Measurements from ENCODE around the gene QRICH1. TPM values are rescaled to one million over a fixed set of nuclear protein-coding genes. Genes with fewer than 3 reads are reported as not detected.
A peak's percentile ranks its signal among the peaks of the same experiment; 100 is the strongest.

The QRICH1 gene, protein sequence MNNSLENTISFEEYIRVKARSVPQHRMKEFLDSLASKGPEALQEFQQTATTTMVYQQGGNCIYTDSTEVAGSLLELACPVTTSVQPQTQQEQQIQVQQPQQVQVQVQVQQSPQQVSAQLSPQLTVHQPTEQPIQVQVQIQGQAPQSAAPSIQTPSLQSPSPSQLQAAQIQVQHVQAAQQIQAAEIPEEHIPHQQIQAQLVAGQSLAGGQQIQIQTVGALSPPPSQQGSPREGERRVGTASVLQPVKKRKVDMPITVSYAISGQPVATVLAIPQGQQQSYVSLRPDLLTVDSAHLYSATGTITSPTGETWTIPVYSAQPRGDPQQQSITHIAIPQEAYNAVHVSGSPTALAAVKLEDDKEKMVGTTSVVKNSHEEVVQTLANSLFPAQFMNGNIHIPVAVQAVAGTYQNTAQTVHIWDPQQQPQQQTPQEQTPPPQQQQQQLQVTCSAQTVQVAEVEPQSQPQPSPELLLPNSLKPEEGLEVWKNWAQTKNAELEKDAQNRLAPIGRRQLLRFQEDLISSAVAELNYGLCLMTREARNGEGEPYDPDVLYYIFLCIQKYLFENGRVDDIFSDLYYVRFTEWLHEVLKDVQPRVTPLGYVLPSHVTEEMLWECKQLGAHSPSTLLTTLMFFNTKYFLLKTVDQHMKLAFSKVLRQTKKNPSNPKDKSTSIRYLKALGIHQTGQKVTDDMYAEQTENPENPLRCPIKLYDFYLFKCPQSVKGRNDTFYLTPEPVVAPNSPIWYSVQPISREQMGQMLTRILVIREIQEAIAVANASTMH
- 10 to 100 TPM; 77.5 to 97.9 (median 82.8) TPM for polyA plus RNA-seq (ENCODE audit: insufficient read length in 4 of 4)

DNA sequence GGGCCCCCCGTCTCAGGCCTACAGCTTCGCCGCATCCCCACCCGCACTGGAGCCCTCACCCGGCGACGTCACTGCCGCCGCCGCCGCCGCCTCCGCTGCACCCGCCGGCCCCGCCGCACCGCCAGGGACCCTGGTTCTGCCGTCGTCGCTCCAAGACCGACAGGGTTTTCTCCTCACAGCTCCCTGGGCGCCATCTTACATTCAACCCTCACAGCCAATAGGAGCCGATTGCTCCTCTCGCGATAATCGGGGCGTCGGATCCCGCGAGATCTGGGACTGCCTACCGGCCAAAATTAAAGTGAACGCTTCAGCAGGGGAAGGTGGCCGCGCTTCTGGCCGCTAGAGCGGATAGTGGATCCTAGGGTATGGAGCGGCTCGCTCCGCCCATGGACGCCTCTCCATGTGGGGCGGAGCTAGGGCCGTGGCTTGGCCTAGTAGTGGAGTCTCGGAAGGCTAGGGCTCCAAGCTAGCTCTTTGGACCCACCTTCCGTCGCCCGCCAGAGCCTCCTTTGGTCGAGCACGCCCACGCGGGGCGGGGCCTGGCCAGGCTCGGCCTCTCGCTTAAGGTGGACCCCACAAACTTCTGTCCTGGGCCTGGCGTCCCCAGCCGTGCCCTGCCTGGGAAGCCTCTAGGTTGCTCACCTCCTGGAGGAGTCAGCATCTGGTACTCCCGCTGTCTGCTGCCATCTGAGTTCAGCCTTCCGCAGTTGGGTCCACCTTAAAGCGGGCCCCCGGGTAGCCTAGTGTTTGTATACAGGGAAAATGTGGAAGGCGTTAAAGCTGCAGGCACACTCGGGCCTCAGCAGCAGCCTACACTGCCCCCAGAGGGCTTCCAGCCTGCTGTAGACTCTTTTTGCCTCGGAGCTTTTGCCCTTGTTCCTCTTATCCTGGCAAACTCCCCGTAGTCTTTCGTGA is at the start of gene QRICH1:
QRICH1 (minus strand) TSS at position 219 of the 915 bp plus-strand sequence. CDS start 17,054 bp downstream, outside the sequence.
- peak; percentile 93 to 98 (median 98) for DNase-seq (ENCODE audit: low read depth in 4 of 4, low spot score in 2 of 4)

DNA sequence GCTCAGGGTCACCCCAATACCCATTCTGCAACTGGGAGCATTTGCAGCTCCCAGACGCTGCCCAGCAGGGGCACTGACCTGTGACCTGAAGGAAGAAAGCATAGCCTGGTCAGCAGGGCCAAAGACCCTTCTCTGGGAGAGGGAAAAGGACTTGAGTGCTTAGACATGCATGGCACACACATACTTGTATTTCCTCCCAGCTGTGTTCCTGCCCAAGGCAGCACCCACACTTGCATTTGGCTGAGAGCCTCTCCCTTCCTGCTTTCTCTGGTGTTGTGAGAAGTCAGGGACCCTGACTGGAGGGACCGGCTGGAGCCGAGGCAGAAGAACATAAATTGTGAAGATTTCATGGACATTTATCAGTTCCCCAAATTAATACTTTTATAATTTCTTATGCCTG is 46.2 kb upstream of the QRICH1 start:
- no peak for DNase-seq (ENCODE audit: low read depth in 4 of 4, low spot score in 2 of 4)

DNA sequence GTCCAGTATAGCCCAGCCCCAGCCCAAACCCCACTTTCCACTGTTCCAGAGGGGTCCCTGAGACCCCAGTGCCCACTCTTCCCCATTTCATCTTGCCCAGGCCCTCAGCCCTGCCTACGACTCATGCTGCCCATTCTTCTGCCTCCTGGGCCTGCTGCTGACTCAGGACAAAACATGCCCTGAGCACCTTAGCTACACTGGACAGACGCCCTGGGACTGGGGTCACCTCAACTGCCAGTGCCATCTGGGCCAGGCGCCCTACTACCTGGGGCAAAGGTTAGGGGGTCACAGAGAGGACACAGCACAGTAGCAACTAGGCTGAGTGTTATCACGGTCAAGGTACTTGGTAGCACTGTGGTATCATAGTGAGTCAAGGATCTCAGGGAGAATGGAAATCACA is 41.6 kb upstream of the QRICH1 start:
- no peak for DNase-seq (ENCODE audit: low read depth in 4 of 4, low spot score in 2 of 4)

DNA sequence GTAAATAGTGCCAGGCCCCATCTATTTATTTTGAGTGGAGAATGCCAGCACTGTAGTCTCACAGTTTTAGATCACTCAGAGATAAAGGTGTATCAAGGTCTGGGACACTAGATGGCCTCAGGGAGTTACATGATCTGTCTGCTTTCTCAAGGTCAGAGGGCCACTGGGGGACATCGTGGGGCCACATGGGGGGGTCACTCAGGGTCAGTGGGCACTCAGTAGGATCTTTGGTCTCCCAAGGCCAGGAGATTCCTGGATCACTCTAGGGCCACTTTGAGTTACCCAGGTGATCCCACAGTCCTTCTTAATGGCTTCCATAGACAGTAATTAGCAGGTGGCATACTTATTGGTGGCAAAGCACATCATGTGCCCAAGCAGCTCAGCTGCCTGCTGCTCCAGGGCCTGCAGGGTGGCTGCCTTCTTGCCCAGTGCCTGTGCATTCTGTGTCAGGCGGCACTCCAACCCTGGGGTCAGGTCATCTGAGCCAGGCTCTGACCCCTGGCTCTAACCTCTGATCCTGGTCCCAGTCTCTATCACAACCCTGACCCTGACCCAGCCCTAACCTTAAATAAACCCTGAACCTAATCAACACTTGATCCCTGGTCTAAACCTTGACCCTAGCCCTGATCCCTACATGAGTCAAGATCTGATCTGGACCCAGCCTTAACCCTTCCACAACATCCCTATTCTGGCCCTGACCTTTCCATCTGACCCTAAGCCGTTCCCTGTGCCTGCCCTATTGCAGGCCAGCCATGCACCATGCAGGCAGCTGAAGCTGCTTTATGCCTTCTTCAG is 40.8 kb upstream of the QRICH1 start:
- DNase-seq (ENCODE audit: low read depth in 4 of 4, low spot score in 2 of 4) = no peak

DNA sequence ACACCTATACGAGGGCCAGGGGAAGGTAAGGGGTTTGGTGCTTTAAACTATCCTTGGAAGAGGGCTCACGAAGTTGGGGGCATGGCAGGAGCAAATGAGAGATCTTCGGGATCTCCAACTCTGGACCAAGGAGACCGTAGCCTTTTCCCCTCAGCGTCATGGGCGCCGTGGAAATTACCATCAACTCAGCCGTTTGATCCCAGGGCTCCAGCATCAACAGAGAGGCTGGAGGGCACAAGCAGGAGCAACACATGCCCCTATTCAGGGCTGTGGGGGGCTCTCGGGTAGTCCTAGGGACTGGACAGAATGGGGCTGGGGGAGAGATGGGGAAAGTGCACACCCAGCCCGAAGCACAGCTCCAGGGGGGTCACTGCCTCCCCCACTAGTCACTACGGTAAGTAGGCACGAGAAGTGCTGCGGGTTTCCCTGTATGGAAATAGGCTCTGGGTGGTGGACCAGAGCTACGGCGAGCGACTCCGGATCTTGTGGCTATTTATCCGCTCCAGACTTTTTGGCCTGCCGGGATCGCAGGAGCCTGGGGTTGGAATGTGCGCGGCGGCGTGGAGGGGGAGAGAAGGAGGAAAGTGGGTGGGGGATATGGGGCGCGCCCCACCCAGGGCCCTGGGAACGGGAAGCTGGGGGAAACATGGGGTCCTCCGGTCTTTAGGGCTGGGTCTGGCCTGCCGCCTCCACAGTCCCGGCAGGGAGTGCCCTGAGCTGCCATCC is 39.5 kb upstream of the QRICH1 start:
- DNase-seq (ENCODE audit: low read depth in 4 of 4, low spot score in 2 of 4) = peak; percentile 68 to 89 (median 85)

DNA sequence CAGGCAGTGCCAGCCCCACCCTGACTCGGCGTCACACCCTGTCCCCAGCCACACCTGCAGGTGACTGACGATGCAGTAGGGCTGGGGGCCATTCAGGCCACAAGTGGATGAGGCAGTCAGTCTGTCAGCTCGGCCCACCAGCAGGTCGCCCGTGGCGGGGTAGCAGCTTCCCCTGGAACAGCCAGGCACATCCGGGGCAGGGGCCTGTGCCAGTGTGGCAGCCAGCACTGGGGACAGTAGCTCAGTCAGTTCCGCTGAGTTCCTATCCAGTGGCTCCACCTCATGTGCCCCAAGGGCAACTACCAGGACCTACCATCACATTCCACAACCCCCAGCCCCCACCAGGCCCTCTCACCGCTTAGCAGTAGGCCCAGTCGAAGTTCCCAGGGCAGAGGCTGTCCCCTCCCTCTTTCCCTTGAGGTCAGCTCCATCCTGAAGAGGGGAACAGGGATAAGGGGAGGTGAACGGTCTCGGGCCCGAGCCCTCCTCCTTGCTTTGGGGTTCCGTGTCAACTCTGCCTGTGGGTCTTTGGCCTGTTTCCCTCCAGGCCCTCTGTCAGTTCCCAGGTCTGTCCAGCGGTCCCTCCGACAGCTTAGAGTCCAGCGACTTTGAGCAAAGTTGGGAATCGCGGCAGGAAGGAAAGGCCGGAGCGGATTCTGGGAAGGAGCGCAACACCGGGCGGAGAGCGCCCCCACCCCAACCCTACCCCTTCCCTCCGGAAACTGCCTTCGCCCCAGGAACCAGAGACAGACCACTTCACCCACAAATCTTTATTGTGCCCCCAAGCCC is 38.8 kb upstream of the QRICH1 start, which contains the start of gene LAMB2:
LAMB2 (minus strand) TSS at position 614 of the 789 bp plus-strand sequence; CDS start at position 431, 183 bp downstream.
- DNase-seq (ENCODE audit: low read depth in 4 of 4, low spot score in 2 of 4) = peak; percentile 63 to 92 (median 80)

DNA sequence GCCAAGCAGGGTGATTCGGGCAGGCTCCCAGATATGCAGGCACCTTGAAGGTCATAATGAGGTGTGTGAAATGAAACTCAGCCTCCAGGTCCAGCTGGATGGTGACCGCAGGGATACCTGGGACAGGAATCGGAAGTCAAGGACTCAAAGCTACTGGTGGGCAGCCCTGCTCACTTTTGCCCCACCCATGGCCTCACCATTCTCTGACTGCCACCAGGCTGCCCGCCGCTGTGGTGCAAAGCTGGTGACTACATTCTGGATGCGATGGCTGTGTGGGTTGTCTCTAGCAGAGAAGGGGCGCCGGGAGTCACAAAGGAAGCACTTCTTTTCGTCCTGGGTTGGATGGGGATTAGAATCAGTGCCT is 38.2 kb upstream of the QRICH1 start:
- DNase-seq (ENCODE audit: low read depth in 4 of 4, low spot score in 2 of 4) = no peak

DNA sequence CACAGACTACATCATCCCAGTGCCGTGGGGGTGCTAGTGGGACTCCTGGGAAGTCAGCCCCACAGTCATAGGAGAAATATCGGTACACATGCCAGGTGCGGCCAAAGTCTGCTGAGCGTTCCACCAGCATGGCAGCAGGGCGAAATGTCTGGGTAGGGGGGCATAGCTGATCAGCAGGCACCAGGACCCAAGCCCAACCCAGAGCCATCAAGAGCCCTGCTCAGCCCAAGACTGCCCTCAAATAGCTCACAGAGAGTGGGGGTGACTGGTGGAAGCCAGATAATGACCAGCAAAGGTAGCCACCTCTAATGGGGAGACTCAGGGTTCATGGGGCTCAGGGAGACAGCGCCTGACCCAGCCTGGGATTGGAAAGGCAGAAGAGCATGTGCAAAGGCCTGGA is 37.7 kb upstream of the QRICH1 start:
- DNase-seq (ENCODE audit: low read depth in 4 of 4, low spot score in 2 of 4) = no peak

DNA sequence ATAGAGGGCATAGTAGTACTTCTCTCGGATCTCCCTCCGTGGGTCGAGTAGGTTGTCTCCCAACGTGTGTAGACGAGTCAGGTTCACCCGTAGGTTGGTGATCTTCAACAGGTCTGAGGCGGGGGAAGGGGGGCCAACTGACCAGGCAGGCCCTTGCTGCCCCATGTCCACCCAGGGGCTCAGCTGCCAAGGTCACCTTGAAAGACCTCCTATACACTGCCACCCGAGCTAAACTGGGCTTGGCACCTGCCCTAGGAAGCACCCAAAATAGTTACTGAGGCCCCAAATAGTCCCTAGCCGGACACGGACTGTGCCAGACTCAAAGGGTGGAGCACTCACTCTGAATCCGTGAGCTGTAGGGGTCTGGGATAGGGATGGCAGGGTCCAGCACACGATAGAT is 37.2 kb upstream of the QRICH1 start:
- no peak for DNase-seq (ENCODE audit: low read depth in 4 of 4, low spot score in 2 of 4)

DNA sequence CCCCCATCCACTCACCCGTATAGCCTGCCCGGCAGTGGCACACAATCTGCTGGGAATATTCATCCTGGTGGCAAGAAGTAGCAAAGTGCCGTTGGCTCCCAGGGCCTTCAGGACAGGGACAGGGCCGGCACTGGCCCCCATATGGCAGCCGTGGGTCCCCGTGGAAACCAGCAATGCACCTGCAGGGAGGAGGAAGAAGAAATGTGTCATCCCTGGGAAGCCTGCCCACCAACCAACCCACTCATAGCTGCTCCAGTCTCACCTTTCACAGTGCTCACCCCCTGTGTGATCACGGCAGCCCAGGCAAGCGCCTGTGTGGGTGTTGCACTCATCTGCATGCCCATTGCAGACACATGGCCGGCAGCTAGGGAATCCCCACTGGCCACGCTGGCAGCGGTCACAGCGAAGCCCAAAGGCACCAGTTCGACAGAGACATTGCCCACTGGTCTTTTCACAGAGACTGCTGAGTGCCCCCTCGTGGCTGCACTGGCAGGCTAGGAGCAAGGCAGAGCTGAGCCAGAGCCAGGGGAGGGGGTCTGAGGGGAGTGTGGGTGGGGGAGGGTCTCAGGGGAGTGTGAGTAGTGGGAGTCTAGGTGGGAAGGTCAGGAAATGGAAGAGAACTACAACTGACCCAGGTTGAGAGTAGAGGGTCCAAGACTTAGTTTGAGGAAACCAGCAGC is 31.3 kb upstream of the QRICH1 start:
- DNase-seq (ENCODE audit: low read depth in 4 of 4, low spot score in 2 of 4) = no peak

DNA sequence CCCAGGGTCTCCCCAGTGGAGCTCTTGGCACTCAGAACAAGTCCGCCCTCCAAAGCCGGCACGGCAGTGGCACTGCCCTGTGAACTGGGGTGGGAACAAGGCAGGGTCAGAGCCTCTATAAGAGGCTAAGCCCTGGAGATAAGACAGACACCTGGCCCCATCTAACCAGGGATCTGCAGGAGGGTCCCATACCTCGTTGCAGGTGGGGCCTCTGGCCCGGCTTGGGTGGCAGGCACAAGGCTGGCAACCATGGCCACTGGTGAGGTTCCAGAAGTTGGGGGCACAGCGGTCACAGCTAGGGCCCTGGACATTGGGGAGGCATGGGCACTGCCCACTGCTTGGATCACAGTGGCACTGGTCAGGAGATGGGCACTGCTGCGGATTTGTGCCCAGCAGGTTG is 30.3 kb upstream of the QRICH1 start:
- no peak for DNase-seq (ENCODE audit: low read depth in 4 of 4, low spot score in 2 of 4)

DNA sequence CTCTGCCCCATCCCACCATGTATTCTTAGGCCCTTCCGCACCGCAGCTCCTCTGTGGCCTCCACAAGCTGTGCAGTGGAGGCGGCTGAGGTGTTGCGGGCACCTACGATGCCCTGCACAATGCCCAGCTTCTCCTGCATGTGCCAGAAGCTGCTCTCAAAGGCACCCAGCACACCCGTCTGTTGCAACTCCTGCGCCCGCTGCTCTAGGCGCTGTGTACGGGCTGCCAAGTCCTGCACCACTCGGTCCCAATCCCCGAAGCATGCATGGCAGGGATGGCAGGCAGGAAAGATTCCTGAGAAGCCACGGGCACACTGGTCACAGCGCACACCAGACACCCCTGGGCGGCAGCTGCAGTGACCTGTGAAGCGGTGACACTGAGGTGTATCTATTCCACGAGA is 29.8 kb upstream of the QRICH1 start:
- no peak for DNase-seq (ENCODE audit: low read depth in 4 of 4, low spot score in 2 of 4)

DNA sequence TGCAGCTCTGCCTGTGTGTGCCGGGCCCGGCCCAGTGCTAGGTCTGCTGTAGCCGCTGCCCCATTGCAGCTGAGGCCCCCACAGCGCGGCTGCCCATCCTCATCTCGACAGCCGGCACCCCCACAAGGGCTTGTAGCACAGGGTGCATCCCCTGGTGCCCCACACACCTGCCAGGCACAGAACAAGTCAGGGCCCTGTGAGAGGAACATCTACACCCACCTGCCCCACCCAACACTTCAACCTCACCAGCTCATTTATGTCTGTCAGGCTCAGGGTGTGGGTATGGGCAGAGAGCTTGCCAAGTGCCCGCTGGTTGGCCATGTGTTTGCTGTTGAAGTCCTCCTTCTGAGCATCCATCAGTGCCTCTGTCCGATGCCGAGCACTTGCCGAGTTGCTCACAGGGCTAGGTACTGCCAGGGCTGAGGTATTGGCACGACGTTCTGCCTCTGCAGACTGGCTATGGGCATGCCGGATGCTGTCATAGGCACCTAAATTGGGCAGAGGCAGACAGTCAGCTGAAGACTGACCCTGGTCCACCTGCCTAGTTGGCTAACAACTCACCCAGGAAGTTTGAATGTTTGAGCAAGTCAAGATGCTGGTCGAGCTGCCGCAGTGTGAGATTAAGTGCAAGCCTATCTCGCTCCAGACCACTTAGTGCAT is 29.1 kb upstream of the QRICH1 start:
- no peak for DNase-seq (ENCODE audit: low read depth in 4 of 4, low spot score in 2 of 4)

DNA sequence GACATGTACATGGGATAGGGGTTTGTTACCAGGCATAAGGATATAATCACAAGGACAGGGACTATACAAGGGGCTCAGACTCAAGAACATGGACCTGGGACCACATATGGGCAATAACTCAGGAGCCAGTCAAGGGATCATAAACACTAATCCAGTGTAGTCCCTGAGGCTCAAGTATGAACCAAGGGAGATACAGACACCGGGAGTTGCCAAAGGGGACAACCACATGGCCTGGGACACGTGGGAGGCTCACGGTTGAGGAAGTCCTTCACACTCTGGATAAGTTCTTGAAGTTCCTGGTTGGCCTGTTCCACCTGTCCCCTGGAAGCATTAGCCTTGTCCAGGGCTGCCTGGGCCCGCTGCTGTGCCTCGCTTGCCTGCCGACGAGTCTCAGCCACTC is 28.6 kb upstream of the QRICH1 start:
- no peak for DNase-seq (ENCODE audit: low read depth in 4 of 4, low spot score in 2 of 4)

DNA sequence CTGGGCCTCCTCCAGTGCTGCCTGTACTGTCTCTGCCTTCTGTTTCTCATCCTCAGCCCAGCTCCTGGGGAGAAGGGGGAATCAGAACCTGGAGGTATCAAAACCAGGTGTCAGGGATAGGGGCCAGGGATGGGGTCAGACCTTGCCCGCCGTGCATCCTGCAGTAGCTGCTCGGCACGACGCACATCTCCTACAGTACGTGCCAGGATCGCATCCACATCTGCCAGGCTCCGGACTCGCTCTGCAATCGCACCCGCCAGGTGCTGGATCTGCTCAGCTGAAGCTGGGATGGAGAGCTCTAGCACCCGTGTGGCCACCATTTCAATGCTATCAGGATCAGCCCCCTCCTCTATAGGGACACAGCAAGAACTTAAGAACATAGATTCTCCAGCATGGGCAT is 28.2 kb upstream of the QRICH1 start:
- no peak for DNase-seq (ENCODE audit: low read depth in 4 of 4, low spot score in 2 of 4)

DNA sequence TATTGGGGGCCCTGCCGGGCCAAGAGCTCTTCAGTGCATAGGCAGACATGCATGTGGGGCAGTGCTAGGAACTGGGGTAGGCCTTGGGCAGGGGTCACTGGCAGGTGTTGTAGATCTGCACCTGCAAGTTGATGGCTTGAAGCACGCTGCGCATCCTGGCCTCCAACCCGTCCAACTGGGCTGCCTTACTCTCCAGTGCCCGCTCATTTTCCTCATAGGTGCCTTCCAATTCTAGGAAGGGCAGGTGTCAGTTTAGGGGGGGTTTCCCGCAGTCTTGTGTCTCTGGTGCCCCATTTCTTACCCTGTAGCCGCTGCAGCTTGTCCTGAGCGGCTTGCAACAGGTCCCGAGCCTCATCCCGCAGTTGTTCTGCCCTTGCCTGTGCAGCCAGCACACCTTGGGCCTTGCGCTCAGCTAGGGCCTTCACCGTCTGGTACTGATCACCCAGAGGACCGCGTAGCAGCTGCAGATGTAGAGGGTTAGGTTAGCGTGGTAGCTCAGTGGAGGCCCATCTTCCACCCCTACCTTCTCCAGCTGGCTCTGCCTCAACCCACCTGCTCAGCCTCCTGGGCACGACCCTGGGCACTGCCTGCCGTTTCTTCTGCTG is 27.4 kb upstream of the QRICH1 start:
- no peak for DNase-seq (ENCODE audit: low read depth in 4 of 4, low spot score in 2 of 4)
